Activated T-cell treated with anti-CD3 and anti-CD28 coated beads, Interleukin-2, amount 50 U/mL, for 4 hours (primary cell): Measurements from ENCODE around the gene AZGP1. TPM values are rescaled to one million over a fixed set of nuclear protein-coding genes. Genes with fewer than 3 reads are reported as not detected.

Experiments
- ATAC-seq, 2 donors: fragments of 200-7000 bp; cut with Tn5 transposase; one replicate each; pipeline ENCODE4 v1.10.0; 2021
- DNase-seq: peaks from one replicate; pipeline ENCODE4 v3.0.0-alpha.2; 2020
- H3K27me3 Mint-ChIP-seq: one replicate; pipeline ENCODE4 v1.8.0; 2021; ENCODE audit warnings: low read depth, mixed read lengths
- H3K36me3 Mint-ChIP-seq: one replicate; pipeline ENCODE4 v1.8.0; 2022; ENCODE audit warnings: mixed read lengths; ENCODE audit not compliant: insufficient read depth
- H3K4me1 Mint-ChIP-seq: one replicate; pipeline ENCODE4 v1.8.0; 2021; ENCODE audit warnings: low read depth, mixed read lengths
- H3K4me3 Mint-ChIP-seq: one replicate; pipeline ENCODE4 v1.8.0; 2021; ENCODE audit warnings: mild to moderate bottlenecking, moderate library complexity, mixed read lengths
- H3K9me3 Mint-ChIP-seq: one replicate; pipeline ENCODE4 v1.8.0; 2021; ENCODE audit warnings: mixed read lengths
- total RNA-seq, 3 donors: library from RNA; stranded (reverse); gene quantifications; one replicate each; pipeline ENCODE4 v1.2.1, GENCODE V29; 2021

Gene AZGP1
- total RNA-seq, 3 donors from 2014 or later: 0.34 to 0.63 (median 0.46) TPM

DNA sequence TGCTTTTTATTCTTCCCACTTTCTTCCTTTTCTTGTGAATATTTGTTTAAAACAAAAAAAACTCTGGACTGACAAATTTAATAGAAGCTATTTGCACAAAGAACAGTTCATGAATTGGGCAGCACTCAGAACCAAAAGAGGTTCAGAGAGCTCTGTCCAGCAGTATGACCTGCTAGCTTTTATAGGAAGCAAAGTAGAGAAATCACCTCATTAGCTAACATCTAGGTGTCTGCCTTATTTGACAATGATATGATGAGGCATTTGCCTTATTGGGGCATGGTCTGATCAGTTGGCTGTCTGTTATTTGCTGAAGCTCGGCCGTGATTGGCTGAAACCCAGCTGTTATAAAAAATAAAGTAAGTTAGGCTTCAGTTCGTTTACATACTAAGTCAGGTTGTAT, 55.7 kb downstream of the AZGP1 start:
- H3K4me3 Mint-ChIP-seq: peak overlapping the region; percentile 95
- no peaks in the 10 kb centered on the region for H3K27me3 Mint-ChIP-seq
- peaks cover 42% of the 10 kb centered on the region for H3K4me1 Mint-ChIP-seq
- ATAC-seq: no peak
- no peak for DNase-seq
- no peaks in the 10 kb centered on the region for H3K9me3 Mint-ChIP-seq
- peaks cover 16% of the 10 kb centered on the region for H3K36me3 Mint-ChIP-seq

DNA sequence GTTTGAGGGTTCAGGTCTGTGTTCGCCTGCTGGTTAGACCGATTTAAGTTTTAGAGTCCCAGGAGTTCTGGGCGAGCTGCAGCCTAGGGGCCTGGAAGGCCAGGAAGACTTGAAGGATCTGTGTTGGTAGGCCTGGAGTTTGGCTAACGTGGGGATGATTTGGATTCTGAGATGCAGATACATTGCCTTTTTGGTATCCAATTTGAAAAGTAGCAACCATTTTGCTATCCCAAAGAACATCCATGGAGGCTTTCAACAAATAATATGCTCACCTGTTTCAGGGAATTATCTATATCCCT, 56.1 kb downstream of the AZGP1 start:
- Mint-ChIP-seq H3K9me3 (no peaks in the 10 kb centered on the region), H3K27me3 (no peaks in the 10 kb centered on the region), H3K4me3 (peak overlapping the region; percentile 95), H3K36me3 (peaks cover 16% of the 10 kb centered on the region), H3K4me1 (peaks cover 44% of the 10 kb centered on the region)
- ATAC-seq (no peak), DNase-seq (no peak)

DNA sequence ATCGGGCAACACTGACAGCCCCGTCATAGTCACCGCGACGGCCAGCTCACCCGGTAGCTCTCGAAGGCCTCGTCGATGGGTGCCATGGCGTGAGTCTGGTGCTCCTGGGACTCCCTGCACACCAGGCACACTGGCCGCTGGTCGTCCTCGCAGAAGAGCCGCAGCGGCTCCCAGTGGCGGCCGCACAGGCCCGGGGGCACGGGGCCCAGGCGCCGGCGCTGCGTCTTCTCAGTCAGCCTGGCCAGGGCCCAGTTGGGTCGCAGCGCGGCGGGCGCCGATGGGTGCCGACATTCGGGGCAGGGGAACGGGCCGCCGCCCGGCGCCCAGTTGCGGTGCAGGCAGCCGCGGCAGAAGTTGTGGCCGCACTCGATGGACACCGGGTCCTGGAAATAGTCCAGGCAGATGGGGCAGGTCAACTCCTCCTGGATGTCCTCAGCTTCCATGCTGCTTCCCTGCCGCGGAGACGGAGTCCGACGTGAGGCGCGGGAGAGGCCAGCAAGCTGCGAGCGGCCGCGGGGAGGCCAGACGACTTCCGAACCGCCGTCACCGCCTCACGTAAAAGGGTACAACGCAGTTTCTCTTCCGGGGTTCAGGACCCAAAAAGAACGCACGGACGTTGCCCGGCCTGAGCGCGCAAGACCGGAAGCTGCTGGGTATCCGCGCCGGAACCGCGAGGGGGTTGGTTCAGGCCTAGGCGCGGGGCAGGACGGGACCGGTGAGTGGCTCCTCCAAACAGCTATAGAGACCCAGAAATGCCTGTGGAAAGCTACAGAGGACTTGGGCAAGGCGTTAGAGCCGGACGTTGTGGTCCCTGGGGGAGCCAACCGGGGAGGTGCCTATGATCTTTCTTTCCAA, 56.6 kb downstream of the AZGP1 start, which contains the start of gene TRIM4:
TSS of gene TRIM4 (minus strand) at position 572 of the 855 bp plus-strand sequence. CDS start at position 443, 129 bp downstream.
- DNase-seq: peak; percentile 81
- H3K9me3 Mint-ChIP-seq: no peaks in the 10 kb centered on the region
- peaks cover 48% of the 10 kb centered on the region for H3K4me1 Mint-ChIP-seq
- H3K27me3 Mint-ChIP-seq: no peaks in the 10 kb centered on the region
- H3K36me3 Mint-ChIP-seq: peaks cover 16% of the 10 kb centered on the region
- peak within 1 kb of the TSS; percentile 95 for H3K4me3 Mint-ChIP-seq
- ATAC-seq: peak; percentile 99 to 100

Other genes starting within 250 kb of the AZGP1 start
- gene CYP3A7, start 240.8 kb downstream of the AZGP1 start, total RNA-seq: not detected
- gene CYP3A4, start 191.8 kb downstream of the AZGP1 start, total RNA-seq: under 1 TPM in 2 of 3 donors, not detected in 1; 0.11 to 0.23 TPM
- gene CYP3A43, start 148.0 kb downstream of the AZGP1 start, total RNA-seq: not detected
- gene OR2AE1, start 99.0 kb downstream of the AZGP1 start, total RNA-seq: under 1 TPM in 1 of 3 donors, not detected in 2; 0.24 TPM
- gene TRIM4, start 56.5 kb downstream of the AZGP1 start, total RNA-seq: 10 to 100 TPM; 23.6 to 25.5 (median 23.8) TPM
- gene GJC3, start 46.4 kb downstream of the AZGP1 start, total RNA-seq: under 1 TPM; 0.24 to 0.40 (median 0.29) TPM
- 10 to 100 TPM; 30.9 to 32.8 (median 32.3) TPM for gene ZKSCAN1, start 39.6 kb upstream of the AZGP1 start, total RNA-seq
- 1 to 10 TPM; 8.5 to 9.9 (median 9.4) TPM for gene ZSCAN21, start 73.7 kb upstream of the AZGP1 start, total RNA-seq
- gene ZNF3, start 105.7 kb upstream of the AZGP1 start, total RNA-seq: 10 to 100 TPM; 18.8 to 21.8 (median 21.6) TPM
- 100 to 1,000 TPM; 105 to 120 (median 112) TPM for gene COPS6, start 112.9 kb upstream of the AZGP1 start, total RNA-seq
- 100 to 1,000 TPM; 471 to 592 (median 521) TPM for gene MCM7, start 125.4 kb upstream of the AZGP1 start, total RNA-seq
- gene AP4M1, start 125.6 kb upstream of the AZGP1 start, total RNA-seq: 10 to 100 TPM; 13.4 to 16.0 (median 16.0) TPM
- 10 to 100 TPM; 67.3 to 74.2 (median 72.9) TPM for gene TAF6, start 143.3 kb upstream of the AZGP1 start, total RNA-seq
- gene CNPY4, start 143.6 kb upstream of the AZGP1 start, total RNA-seq: 1 to 10 TPM; 6.6 to 8.6 (median 7.6) TPM
- 1 to 10 TPM; 3.0 to 4.8 (median 3.2) TPM for gene MBLAC1, start 150.9 kb upstream of the AZGP1 start, total RNA-seq
- 100 to 1,000 TPM; 109 to 119 (median 115) TPM for gene LAMTOR4, start 172.9 kb upstream of the AZGP1 start, total RNA-seq
- 10 to 100 TPM; 41.9 to 45.6 (median 43.6) TPM for gene TRAPPC14, start 182.7 kb upstream of the AZGP1 start, total RNA-seq
- 1 to 10 TPM in 1 of 3 donors, under 1 TPM in 2; 0.33 to 1.2 (median 0.40) TPM for gene GAL3ST4, start 192.6 kb upstream of the AZGP1 start, total RNA-seq
- 1 to 10 TPM; 3.5 to 4.2 (median 4.1) TPM for gene GPC2, start 201.3 kb upstream of the AZGP1 start, total RNA-seq
- 1 to 10 TPM; 3.3 to 5.8 (median 3.9) TPM for gene STAG3, start 201.9 kb upstream of the AZGP1 start, total RNA-seq
- 10 to 100 TPM; 21.9 to 37.1 (median 27.8) TPM for gene PVRIG, start 243.9 kb upstream of the AZGP1 start, total RNA-seq